Stimulated activated CD4-positive, alpha-beta T cell treated with anti-CD3 and anti-CD28 coated beads, Interleukin-4, amount 100 ng/mL, for 24 hours (primary cell): Measurements from ENCODE around the gene SMIM14.
"Not testable (repeated sequence)": the region's sequence is repeated elsewhere in the genome, so short reads cannot be mapped to it uniquely, and the experiment has no call there.

Experiments used
- DNase-seq: peaks from one replicate; pipeline ENCODE4 v3.0.0-alpha.2; 2020

The SMIM14 gene

DNA sequence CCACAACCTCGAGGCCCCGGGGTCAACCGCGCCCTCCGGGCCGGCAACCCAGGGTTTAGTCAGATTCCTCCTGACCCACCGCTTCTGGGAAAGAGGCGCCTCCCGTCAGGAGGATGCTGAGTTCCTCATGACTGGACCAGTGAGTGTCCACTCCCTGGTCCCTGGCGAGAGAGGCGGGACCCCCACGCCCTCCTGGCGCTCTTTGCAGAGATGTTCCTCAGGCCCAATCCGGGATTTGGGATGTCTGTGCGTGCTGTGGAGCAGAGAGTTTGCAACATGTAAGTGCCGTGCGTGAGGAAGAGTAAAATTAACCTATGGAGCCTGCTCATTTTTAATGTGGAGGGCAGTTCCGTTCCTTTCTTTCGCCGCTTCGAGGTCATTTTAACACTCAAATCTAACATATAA lies 110.6 kb downstream of the SMIM14 start:
- DNase-seq: no peak

DNA sequence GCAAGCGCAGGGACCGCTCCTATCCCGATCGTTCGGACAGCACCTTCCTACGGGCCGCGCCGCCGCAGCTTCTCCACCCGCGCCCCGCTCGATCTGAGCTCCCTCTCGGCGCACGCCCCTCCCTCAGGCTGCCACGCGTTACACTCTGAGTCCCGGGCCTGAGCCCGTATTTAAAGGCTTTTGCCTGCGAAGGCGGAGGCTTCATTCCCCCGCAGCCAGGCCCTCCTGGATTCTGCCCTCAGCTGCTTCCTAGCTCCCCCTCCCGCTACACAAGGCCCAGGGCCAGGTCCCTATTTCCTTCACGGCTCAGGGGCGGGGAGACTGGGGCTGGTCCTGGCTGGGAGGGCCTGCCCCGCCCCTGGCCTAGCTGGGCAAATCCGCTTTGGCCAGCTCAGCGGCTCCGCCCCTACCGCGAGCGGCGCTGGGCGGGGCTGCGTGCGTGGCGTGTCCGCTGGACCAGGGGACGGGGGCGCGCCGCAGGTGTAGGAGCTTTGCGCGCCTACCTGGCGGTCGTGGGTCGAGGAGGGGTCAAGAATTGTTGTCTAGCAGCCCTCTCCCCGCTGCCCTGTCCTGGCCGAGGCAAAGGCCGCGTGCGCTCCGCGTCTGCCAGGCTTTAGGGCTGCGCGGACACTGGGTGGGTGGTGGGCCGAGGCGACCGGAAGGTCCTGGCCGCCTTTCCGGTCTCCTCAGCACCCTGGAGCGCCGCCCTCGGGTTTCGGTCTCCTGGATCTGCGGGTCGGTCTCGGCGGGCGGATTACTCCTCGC lies 111.2 kb downstream of the SMIM14 start, which contains the start of gene UGDH:
TSS of gene UGDH (minus strand) at position 144 of the 765 bp plus-strand sequence. CDS start 5,927 bp downstream, outside the sequence.
- DNase-seq: peak; percentile 91

DNA sequence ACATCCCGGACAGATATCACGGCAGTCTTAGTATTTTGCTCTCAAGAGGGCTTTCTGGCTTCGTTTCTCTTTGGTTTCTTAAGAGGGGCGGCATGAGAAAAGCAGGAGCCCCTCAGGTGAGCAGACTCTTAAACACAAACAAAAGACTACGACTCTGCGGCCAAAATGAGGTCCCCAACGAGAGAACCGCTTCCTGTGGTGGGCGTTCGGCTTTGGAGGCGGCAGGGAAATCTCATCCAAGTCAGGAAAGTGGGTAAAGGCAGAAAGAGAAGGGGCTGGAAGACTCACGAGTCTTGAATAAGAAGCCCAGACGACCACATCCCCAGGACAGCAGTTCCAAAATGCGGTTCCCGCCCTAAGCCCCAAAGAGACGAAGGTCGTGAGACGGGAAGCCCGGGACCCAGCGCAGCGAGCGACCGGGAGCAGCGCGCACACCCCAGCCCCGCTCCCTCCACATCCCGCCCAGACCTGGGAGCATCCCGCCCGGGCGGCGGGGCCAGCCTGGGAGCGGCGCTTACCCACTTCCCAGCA lies 111.8 kb downstream of the SMIM14 start:
- peak; percentile 34 for DNase-seq

DNA sequence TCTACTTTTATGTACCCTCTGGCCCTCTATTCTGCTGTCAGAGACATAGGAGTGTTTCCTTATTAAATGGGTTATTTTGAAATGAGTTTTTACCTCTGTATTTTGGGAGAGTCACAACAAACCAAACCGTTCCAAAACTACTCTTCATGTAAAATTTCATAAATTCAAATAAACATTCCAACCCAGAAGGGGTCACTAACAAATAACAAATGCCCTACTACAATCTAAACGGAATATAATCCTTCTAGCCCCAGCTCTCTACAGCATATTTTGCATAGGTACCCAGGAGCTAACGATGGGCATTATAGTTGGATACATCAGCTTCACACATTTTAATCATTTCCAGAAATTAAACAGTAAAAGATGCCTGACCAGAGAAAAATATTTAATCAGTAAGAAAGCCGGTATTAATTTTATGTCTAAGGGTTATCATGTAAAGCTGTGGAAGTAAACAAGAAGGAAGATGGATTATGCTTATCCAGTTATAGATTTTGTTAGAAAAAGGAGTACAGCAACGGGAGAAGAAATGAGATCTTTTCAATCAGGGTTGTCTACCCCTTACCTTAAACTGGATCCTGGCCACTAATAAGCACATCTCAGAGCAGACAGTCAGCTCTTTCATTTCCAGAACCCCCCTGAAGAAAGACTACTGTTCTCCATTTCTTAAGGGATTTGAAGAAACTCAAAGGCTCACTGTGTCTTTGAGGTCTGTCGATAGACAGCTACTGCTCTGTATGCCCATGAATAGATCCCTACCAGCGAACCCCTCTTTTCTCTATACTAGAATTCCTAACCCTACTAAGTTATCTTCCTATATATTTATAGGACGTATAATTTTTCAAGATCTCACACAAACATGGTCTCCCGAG lies 112.6 kb downstream of the SMIM14 start:
- DNase-seq: no peak

GRCh38 chr4:39524161-39524957 lies 114.3 kb downstream of the SMIM14 start:
- no peak for DNase-seq

- DNase-seq: no peak
These were observed 116.6 kb downstream of the SMIM14 start for GRCh38 chr4:39522068-39522467.

- no peak for DNase-seq
These were observed 117.3 kb downstream of the SMIM14 start for GRCh38 chr4:39521253-39521919.

DNA sequence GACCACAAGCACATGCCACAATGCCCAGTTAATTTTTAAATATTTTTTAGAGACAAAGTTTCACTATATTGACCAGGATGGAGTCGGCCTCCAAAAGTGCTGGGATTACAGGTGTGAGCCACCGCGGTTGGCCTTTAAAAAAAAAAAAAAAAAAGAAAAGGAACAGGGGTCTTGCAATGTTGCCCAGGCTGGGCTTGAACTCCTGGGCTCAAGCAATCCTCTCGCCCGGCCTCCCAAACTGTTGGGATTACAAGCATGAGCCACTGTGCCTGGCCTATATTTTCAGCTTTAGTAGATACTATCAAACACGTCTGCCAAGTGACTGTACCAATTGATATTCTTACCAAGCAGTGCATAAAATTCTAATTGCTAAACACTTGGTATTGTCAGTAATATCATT lies 120.2 kb downstream of the SMIM14 start:
- no peak for DNase-seq

- DNase-seq: no peak
These were observed 122.2 kb downstream of the SMIM14 start for GRCh38 chr4:39516407-39516966.

GRCh38 chr4:39515669-39516401 lies 122.8 kb downstream of the SMIM14 start:
- not testable (repeated sequence) for DNase-seq

- DNase-seq: no peak
These were observed 123.7 kb downstream of the SMIM14 start for GRCh38 chr4:39514888-39515401.

- DNase-seq: not testable (repeated sequence)
These were observed 124.4 kb downstream of the SMIM14 start for GRCh38 chr4:39514266-39514665.

GRCh38 chr4:39510348-39510929 lies 128.2 kb downstream of the SMIM14 start:
- DNase-seq: no peak

DNA sequence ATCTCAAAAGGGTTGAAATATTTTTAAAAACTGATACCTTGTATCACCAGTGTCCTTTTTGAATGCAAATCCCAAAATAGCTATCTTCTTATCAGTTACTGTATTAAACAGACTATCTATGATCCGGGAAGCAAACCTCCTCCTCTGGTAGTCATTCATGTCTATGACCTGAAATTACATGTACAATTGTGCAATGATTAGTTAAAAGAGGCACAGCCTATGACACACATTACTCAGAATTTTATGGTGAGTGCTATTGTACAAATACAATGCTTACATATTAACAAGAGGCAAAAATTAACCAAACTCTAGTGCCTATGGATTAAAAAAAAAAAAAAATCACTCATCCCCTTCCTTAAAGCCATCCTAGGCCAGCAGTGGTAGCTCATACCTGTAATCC lies 133.1 kb downstream of the SMIM14 start:
- no peak for DNase-seq

GRCh38 chr4:39504538-39504937 lies 134.1 kb downstream of the SMIM14 start:
- no peak for DNase-seq

DNA sequence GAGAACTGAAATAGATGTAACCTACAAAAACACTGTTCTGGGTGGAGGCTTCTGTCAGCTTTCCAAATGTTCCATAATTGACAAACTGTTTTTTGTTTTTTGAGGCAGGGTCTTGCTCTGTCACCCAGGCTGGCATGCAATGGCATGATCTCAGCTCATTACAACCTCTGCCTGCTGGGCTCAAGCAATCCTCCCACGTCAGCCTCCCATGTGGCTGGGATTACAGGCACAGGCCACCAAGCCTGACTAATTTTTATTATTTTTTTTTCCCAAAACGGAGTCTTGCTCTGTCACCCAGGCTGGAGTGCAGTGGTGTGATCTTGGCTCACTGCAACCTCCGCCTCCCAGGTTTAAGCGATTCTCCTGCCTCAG lies 136.0 kb downstream of the SMIM14 start:
- DNase-seq: not testable (repeated sequence)

DNA sequence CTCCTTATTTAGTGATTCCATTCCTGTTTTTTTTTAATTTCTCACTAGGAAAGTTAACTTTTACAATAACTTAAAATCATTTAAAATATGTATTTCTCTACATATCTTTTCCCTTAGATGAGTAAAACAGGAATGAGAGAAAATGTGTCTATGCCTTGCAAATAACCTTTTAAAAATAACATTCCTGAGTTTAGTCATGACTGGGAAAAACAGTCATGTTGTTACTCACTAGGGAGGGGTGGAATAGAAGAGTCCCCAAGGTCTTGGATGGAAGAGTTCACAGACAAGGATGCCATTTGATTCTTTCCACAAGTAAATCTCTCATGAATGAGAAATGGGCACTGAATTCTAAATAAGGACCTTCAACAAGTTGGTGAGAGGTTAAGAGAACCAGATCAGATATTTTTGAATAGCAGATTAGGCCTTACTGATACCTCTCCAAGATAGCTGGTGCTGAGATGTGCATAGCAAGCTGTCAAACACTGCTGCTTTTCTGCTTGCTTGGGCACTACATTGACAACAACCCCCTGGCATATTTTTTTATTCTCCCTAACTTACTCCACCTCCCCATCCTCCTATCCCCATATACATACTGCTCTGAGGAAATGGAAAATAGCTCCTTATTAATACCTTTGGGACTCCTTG lies 136.5 kb downstream of the SMIM14 start:
- no peak for DNase-seq

GRCh38 chr4:39498727-39499020 lies 140.0 kb downstream of the SMIM14 start:
- no peak for DNase-seq

DNA sequence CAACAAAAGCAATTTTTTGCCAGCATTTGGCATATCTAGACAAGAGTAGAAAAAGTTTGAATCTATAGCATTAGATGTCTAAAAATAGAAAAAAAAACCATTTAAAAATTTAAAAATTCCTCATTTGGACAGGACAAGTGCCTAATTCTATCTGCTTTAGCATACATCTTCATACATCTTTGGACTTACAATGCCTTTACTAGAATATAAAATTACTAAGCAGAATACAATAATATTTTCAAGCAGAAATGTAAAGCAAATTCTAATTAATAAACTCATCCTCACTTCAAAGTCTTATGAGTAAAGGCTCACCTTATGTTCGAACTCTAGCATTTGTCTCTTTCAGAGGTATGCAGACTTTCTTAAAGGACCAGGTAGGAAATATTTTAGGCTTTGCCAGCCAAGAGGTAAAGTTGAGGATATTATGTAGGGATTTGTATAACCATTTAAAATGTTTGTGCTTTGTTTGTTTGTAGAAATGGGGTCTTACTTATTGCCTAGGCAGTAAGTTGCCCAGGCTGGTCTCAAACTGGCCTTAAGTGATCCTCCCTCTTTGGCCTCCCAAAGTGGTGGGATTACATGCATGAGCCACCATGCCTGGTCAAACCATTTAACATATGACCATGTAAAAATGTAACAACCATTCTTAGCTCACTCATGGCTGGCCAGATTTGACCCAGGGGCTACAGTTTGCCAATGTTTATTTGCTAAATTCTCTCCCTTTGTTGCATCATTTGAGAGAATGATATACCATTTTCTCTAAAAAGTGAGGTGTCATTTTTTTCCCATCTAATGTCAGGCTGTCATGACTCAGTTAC lies 140.5 kb downstream of the SMIM14 start:
- no peak for DNase-seq
